Neural cell (in vitro differentiated cells): Measurements from ENCODE around the gene GNG7. TPM values are rescaled to one million over a fixed set of nuclear protein-coding genes. Genes with fewer than 3 reads are reported as not detected.

ENCODE experiments used
- H2AFZ ChIP-seq: fragments of 200-600, 300-800 bp; sonication (generic), shearing (Covaris generic); 2 replicates; pipeline ENCODE4 v1.6.0; 2014; ENCODE audit warnings: low read depth, mild to moderate bottlenecking, antibody characterized with exemption, low read length, moderate library complexity
- H3F3A ChIP-seq: fragments of 200-600 bp; shearing (Covaris generic); 2 replicates; pipeline ENCODE4 v1.6.1; 2016; ENCODE audit warnings: mild to moderate bottlenecking, moderate library complexity, mixed read lengths, antibody characterized with exemption, low read length; ENCODE audit not compliant: insufficient read depth, poor library complexity, severe bottlenecking
- H3K27ac ChIP-seq: fragments of 200-600, 300-800 bp; sonication (generic), shearing (Covaris generic); 2 replicates; pipeline ENCODE4 v1.5.1; 2014; ENCODE audit warnings: mild to moderate bottlenecking, low read length, moderate library complexity
- H3K27me3 ChIP-seq: fragments of 300-800, 200-600 bp; sonication (generic), shearing (Covaris generic); 2 replicates; pipeline ENCODE4 v1.6.0; 2014; ENCODE audit warnings: mild to moderate bottlenecking, low read depth, low read length, moderate library complexity; ENCODE audit not compliant: insufficient read depth
- H3K36me3 ChIP-seq: fragments of 300-800, 200-600 bp; sonication (generic), shearing (Covaris generic); 2 replicates; pipeline ENCODE4 v1.5.1; 2014; ENCODE audit warnings: mild to moderate bottlenecking, antibody characterized with exemption, low read length, moderate library complexity; ENCODE audit not compliant: insufficient read depth
- H3K4me2 ChIP-seq: fragments of 300-800, 200-600 bp; sonication (generic), shearing (Covaris generic); 2 replicates; pipeline ENCODE4 v1.6.0; 2014; ENCODE audit warnings: mild to moderate bottlenecking, low read length
- H3K4me3 ChIP-seq: fragments of 300-800, 200-600 bp; sonication (generic), shearing (Covaris generic); 2 replicates; pipeline ENCODE4 v1.5.1; 2014; ENCODE audit warnings: mild to moderate bottlenecking, low read length, moderate library complexity
- H3K79me2 ChIP-seq: fragments of 200-600 bp; shearing (Covaris generic); replicated peaks from 2 replicates; pipeline ENCODE4 v1.6.0; 2014; ENCODE audit warnings: mild to moderate bottlenecking, low read length, moderate library complexity; ENCODE audit not compliant: insufficient read depth
- H3K9ac ChIP-seq: fragments of 300-800, 200-600 bp; sonication (generic), shearing (Covaris generic); 2 replicates; pipeline ENCODE4 v1.6.1; 2016; ENCODE audit warnings: mild to moderate bottlenecking, low read length, mixed read lengths
- H3K9me2 ChIP-seq: fragments of 200-600 bp; shearing (Covaris generic); 2 replicates; pipeline ENCODE4 v1.6.1; 2016; ENCODE audit warnings: mild to moderate bottlenecking, low read length, mixed read lengths; ENCODE audit not compliant: insufficient read depth
- H3K9me3 ChIP-seq: fragments of 200-600, 300-800 bp; sonication (generic), shearing (Covaris generic); 2 replicates; pipeline ENCODE4 v1.6.1; 2016; ENCODE audit warnings: mild to moderate bottlenecking, mixed run types, low read length, moderate library complexity, mixed read lengths
- H4K20me1 ChIP-seq: fragments of 200-600 bp; shearing (Covaris generic); 2 replicates; pipeline ENCODE4 v1.6.1; 2016; ENCODE audit warnings: mild to moderate bottlenecking, mixed run types; ENCODE audit not compliant: insufficient read depth
- EP300 ChIP-seq: fragments of 450-650 bp; conservative IDR thresholded peaks from 2 replicates; pipeline ENCODE4 v1.6.1; 2014; ENCODE audit warnings: antibody characterized with exemption, mild to moderate bottlenecking, moderate library complexity; ENCODE audit not compliant: poor library complexity, severe bottlenecking
- EZH2 ChIP-seq: fragments of 200-600, 300-800 bp; shearing (Covaris generic), sonication (generic); IDR thresholded peaks from 2 replicates; pipeline ENCODE4 v1.6.1; 2014; ENCODE audit warnings: antibody characterized with exemption, low read length, borderline replicate concordance, mild to moderate bottlenecking; ENCODE audit not compliant: insufficient read depth, poor library complexity, severe bottlenecking
- MXI1 ChIP-seq: fragments of 450-650 bp; conservative IDR thresholded peaks from 2 replicates; pipeline ENCODE4 v1.6.1; 2014; ENCODE audit warnings: antibody characterized with exemption, mild to moderate bottlenecking; ENCODE audit not compliant: poor library complexity, severe bottlenecking
- POLR2AphosphoS5 ChIP-seq: IDR thresholded peaks from 2 replicates; pipeline ENCODE4 v1.6.1; 2012
- RAD21 ChIP-seq: fragments of 450-650 bp; conservative IDR thresholded peaks from 2 replicates; pipeline ENCODE4 v1.6.1; 2014; ENCODE audit warnings: antibody characterized with exemption, mild to moderate bottlenecking, moderate library complexity
- SMC3 ChIP-seq: fragments of 450-650 bp; conservative IDR thresholded peaks from 2 replicates; pipeline ENCODE4 v1.6.1; 2014; ENCODE audit warnings: antibody characterized with exemption, mild to moderate bottlenecking, moderate library complexity; ENCODE audit not compliant: poor library complexity
- TAF1 ChIP-seq: IDR thresholded peaks from 2 replicates; pipeline ENCODE4 v1.6.1; 2012; ENCODE audit warnings: low read depth
- polyA plus RNA-seq: library from polyadenylated mRNA; depleted of rRNA; stranded (reverse); fragments of >200 nt; gene quantifications from 2 replicates; pipeline ENCODE4 v1.2.3, GENCODE V29; 2014
- TF ChIP-seq, protein P1 (sequence below): IDR thresholded peaks from 2 replicates; pipeline ENCODE4 v1.6.1; 2012; ENCODE audit warnings: borderline replicate concordance
- TF ChIP-seq, protein P2 (sequence below): fragments of 450-650 bp; IDR thresholded peaks from 2 replicates; pipeline ENCODE4 v1.5.1; 2014; ENCODE audit warnings: antibody characterized with exemption, mild to moderate bottlenecking, moderate library complexity; ENCODE audit not compliant: poor library complexity, severe bottlenecking

GNG7 gene
- polyA plus RNA-seq, 1 donor from 2014 or later = 3.0 TPM

DNA sequence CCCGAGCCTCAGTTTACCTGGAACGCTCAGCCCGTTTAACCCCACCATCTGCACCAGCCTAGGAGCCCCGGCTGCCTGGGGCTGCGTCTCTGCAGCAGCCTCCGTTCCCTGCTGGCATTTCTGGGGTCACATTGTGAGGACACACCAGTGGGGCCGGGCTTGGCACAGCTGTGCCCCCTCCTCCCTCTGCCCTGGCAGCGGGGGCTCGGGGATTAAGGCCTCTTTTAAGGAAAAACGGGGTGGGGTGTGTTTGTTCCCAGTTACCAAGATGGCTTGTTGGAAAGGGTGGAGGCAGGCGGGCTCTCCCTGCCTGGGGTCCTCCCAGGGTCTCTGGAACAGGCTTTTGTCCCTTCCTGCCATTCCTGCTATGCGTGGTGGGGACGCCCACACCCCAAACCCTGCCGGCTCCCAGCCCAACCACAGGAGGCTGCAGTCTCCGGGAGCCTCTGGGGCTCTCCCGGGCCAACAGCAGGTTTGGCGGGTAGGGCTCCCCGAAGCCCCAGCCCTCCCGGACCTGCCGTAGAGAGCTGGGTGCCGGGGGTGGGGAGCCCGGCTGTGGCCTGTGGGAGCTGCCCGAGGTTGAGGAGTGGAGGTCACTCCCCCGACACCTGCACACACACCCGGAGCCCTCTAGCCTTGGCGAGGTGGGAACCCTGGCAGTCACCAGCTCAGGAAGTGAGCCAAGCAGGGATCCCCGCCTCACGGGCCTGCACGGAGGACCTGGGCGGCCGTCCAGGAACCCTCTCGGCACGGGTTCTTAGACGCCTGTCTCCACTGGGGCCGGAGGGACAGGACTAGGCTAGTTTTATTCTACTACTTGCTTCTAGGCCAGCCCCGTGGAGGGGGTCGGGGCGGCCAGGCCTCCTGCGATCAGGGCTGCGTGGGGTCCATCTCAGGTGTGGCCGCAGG is 189.7 kb downstream of the GNG7 start:
- no peak overlapping the region for H3K9ac ChIP-seq
- no peaks in the 10 kb centered on the region for H3K79me2 ChIP-seq
- H3K36me3 ChIP-seq = no peaks in the 10 kb centered on the region
- no peaks in the 10 kb centered on the region for H4K20me1 ChIP-seq
- no peak overlapping the region for H3K4me2 ChIP-seq
- H3K9me2 ChIP-seq = no peaks in the 10 kb centered on the region
- no peak overlapping the region for H3K4me3 ChIP-seq
- TF ChIP-seq POLR2AphosphoS5 (no peak), TAF1 (no peak), MXI1 (no peak), SMC3 (no peak), EZH2 (no peak), RAD21 (no peak)
- TF ChIP-seq, protein P1, sequence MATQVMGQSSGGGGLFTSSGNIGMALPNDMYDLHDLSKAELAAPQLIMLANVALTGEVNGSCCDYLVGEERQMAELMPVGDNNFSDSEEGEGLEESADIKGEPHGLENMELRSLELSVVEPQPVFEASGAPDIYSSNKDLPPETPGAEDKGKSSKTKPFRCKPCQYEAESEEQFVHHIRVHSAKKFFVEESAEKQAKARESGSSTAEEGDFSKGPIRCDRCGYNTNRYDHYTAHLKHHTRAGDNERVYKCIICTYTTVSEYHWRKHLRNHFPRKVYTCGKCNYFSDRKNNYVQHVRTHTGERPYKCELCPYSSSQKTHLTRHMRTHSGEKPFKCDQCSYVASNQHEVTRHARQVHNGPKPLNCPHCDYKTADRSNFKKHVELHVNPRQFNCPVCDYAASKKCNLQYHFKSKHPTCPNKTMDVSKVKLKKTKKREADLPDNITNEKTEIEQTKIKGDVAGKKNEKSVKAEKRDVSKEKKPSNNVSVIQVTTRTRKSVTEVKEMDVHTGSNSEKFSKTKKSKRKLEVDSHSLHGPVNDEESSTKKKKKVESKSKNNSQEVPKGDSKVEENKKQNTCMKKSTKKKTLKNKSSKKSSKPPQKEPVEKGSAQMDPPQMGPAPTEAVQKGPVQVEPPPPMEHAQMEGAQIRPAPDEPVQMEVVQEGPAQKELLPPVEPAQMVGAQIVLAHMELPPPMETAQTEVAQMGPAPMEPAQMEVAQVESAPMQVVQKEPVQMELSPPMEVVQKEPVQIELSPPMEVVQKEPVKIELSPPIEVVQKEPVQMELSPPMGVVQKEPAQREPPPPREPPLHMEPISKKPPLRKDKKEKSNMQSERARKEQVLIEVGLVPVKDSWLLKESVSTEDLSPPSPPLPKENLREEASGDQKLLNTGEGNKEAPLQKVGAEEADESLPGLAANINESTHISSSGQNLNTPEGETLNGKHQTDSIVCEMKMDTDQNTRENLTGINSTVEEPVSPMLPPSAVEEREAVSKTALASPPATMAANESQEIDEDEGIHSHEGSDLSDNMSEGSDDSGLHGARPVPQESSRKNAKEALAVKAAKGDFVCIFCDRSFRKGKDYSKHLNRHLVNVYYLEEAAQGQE = no peak
- TF ChIP-seq, protein P2, sequence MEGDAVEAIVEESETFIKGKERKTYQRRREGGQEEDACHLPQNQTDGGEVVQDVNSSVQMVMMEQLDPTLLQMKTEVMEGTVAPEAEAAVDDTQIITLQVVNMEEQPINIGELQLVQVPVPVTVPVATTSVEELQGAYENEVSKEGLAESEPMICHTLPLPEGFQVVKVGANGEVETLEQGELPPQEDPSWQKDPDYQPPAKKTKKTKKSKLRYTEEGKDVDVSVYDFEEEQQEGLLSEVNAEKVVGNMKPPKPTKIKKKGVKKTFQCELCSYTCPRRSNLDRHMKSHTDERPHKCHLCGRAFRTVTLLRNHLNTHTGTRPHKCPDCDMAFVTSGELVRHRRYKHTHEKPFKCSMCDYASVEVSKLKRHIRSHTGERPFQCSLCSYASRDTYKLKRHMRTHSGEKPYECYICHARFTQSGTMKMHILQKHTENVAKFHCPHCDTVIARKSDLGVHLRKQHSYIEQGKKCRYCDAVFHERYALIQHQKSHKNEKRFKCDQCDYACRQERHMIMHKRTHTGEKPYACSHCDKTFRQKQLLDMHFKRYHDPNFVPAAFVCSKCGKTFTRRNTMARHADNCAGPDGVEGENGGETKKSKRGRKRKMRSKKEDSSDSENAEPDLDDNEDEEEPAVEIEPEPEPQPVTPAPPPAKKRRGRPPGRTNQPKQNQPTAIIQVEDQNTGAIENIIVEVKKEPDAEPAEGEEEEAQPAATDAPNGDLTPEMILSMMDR = no peak
- no peaks in the 10 kb centered on the region for H3K27me3 ChIP-seq
- H3K27ac ChIP-seq = no peak overlapping the region
- H2AFZ ChIP-seq = no peak overlapping the region
- H3K9me3 ChIP-seq = no peaks in the 10 kb centered on the region
- no peaks in the 10 kb centered on the region for H3F3A ChIP-seq

DNA sequence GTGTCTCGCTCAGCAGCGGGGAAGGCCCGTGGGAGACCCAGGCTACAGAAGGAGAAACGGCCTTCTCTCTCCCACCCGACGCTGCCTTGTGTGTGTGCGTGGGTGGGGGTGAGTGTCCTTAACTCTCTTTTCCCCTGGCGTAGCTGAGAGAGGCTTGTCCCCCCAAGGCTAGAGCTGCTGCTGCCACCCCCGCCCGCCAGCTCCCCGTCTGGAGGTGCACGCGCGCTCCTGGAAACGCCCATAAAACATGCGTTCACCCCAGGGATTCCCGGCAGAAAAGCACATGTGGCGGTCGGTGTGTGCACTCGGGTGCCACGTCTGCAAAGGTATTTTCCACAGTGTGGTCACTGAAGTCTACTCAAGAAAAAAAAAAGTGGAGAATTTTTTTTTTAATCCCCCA is 190.5 kb downstream of the GNG7 start:
- H2AFZ ChIP-seq = no peak overlapping the region
- no peaks in the 10 kb centered on the region for H4K20me1 ChIP-seq
- H3K27me3 ChIP-seq = no peaks in the 10 kb centered on the region
- no peak overlapping the region for H3K4me2 ChIP-seq
- H3K79me2 ChIP-seq = no peaks in the 10 kb centered on the region
- H3K36me3 ChIP-seq = no peaks in the 10 kb centered on the region
- no peak for TF ChIP-seq TAF1
- TF ChIP-seq SMC3 = no peak
- TF ChIP-seq EP300 = no peak
- no peak for TF ChIP-seq MXI1
- no peak for TF ChIP-seq RAD21
- TF ChIP-seq, protein P2 = no peak
- no peak for TF ChIP-seq EZH2
- no peak overlapping the region for H3K4me3 ChIP-seq
- H3F3A ChIP-seq = no peaks in the 10 kb centered on the region
- no peak overlapping the region for H3K9ac ChIP-seq
- no peaks in the 10 kb centered on the region for H3K9me2 ChIP-seq
- H3K9me3 ChIP-seq = no peaks in the 10 kb centered on the region
- no peak overlapping the region for H3K27ac ChIP-seq
